ENCODE data around the gene PTPA. TPM values are rescaled to one million over a fixed set of nuclear protein-coding genes. Genes with fewer than 3 reads are reported as not detected.
"Not testable (repeated sequence)": the region's sequence is repeated elsewhere in the genome, so short reads cannot be mapped to it uniquely, and the experiment has no call there.

Gene PTPA
- total RNA-seq, 1 donor from 2014 or later, result 66.8 TPM

GRCh38 chr9:129121483-129121882 is 10.3 kb downstream of the PTPA start:
- H3K27ac ChIP-seq (ENCODE audit: low read depth, low read length), result peak overlapping the region; percentile 58
- peak overlapping the region in 1 of 3 donors; percentile 14 for H3K4me3 ChIP-seq (ENCODE audit: low read length in 3 of 3)
- peaks cover 13 to 33% (median 20%) of the 10 kb centered on the region in 3 donors for H3K36me3 ChIP-seq (ENCODE audit: control insufficient read depth in 3 of 3, insufficient read depth in 3 of 3, low read length in 3 of 3)
- peak overlapping the region in 2 of 3 donors; percentile 57 for H3K9ac ChIP-seq (ENCODE audit: low read depth in 1 of 3, low read length in 3 of 3)
- no peaks in the 10 kb centered on the region for H3K27me3 ChIP-seq (ENCODE audit: control insufficient read depth in 3 of 3, insufficient read depth in 3 of 3, low read length in 3 of 3)
- peaks cover 19 to 28% (median 25%) of the 10 kb centered on the region in 3 donors for H3K4me1 ChIP-seq (ENCODE audit: control insufficient read depth in 3 of 3, insufficient read depth in 3 of 3, low read length in 3 of 3)
- H3K9me3 ChIP-seq (ENCODE audit: control insufficient read depth in 3 of 3, low read length in 3 of 3), result no peaks in the 10 kb centered on the region

DNA sequence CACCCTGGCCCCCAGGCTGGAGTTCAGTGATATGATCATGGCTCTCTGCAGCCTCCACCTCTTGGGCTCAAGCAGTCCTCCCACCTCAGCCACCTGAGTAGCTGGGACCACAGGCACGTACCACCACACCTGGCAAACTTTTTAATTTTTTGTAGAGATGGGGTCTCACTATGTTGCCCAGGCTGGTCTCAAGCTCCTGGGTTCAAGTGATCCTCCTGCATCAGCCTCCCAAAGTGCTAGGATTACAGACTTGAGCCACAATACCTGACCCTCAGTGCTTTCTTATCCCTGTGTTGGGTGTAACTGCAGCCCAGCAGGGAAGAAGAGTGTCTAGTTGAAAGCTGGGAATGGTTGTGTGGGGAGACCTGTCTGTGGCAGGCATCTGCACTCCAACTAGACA is 10.9 kb downstream of the PTPA start:
- Histone ChIP-seq H3K4me1 (ENCODE audit: control insufficient read depth in 3 of 3, insufficient read depth in 3 of 3, low read length in 3 of 3) (peaks cover 26 to 34% (median 31%) of the 10 kb centered on the region in 3 donors), H3K4me3 (ENCODE audit: low read length in 3 of 3) (no peak overlapping the region), H3K27ac (ENCODE audit: low read depth, low read length) (peak overlapping the region; percentile 58), H3K9me3 (ENCODE audit: control insufficient read depth in 3 of 3, low read length in 3 of 3) (no peaks in the 10 kb centered on the region), H3K9ac (ENCODE audit: low read depth in 1 of 3, low read length in 3 of 3) (peak overlapping the region in 1 of 3 donors; percentile 4), H3K36me3 (ENCODE audit: control insufficient read depth in 3 of 3, insufficient read depth in 3 of 3, low read length in 3 of 3) (peaks cover 13 to 33% (median 20%) of the 10 kb centered on the region in 3 donors), H3K27me3 (ENCODE audit: control insufficient read depth in 3 of 3, insufficient read depth in 3 of 3, low read length in 3 of 3) (no peaks in the 10 kb centered on the region)

DNA sequence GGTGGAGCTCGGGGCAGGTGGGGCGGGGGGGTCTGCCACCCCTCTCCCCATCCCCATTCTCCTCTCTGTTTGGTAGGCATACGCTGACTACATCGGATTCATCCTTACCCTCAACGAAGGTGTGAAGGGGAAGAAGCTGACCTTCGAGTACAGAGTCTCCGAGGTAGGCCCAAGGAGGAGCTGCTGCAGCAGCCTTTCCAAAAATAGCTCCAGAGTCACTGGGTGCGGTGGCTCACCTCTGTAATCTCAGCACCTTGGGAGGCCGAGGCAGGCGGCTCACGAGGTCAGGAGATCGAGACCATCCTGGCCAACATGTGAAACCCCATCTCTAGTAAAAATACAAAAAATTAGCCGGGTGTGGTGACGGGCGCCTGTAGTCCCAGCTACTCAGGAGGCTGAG is 11.8 kb downstream of the PTPA start:
- H3K27ac ChIP-seq (ENCODE audit: low read depth, low read length); H3K4me3 ChIP-seq (ENCODE audit: low read length in 3 of 3); H3K9me3 ChIP-seq (ENCODE audit: control insufficient read depth in 3 of 3, low read length in 3 of 3); H3K9ac ChIP-seq (ENCODE audit: low read depth in 1 of 3, low read length in 3 of 3); H3K27me3 ChIP-seq (ENCODE audit: control insufficient read depth in 3 of 3, insufficient read depth in 3 of 3, low read length in 3 of 3): not testable (repeated sequence)
- Histone ChIP-seq H3K4me1 (ENCODE audit: control insufficient read depth in 3 of 3, insufficient read depth in 3 of 3, low read length in 3 of 3) (peaks cover 28 to 38% (median 32%) of the 10 kb centered on the region in 3 donors), H3K36me3 (ENCODE audit: control insufficient read depth in 3 of 3, insufficient read depth in 3 of 3, low read length in 3 of 3) (peaks cover 16 to 38% (median 20%) of the 10 kb centered on the region in 3 donors)

DNA sequence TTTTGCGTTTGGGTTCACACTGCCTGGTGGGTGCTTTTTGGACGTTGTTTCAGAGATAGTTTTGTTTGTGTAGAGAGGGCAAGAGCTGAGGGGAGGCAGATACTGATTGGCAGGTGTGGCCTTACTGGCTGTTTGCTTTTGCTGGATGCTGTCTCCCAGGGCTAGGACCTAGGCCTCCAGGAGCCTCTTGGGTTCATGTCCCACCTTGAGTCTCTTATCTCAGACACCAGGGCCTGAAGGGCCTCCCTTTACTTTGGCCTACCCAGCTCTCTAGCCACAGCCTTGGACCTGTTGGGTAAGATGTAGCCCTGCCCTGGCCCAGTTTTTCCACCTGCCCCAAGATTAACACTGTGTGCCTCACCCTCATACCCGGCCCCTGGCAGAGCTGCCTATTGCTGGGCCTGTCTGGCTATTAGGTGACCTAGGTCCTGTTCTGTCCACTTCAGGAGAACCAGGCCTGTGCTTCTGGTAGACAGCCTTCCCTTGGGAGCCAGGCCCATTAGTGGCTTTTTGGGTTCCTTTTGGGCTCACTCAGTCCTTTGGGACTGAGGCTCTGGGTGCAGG is 13.4 kb downstream of the PTPA start:
- Histone ChIP-seq H3K4me1 (ENCODE audit: control insufficient read depth in 3 of 3, insufficient read depth in 3 of 3, low read length in 3 of 3) (peaks cover 28 to 38% (median 32%) of the 10 kb centered on the region in 3 donors), H3K27me3 (ENCODE audit: control insufficient read depth in 3 of 3, insufficient read depth in 3 of 3, low read length in 3 of 3) (no peaks in the 10 kb centered on the region), H3K27ac (ENCODE audit: low read depth, low read length) (no peak overlapping the region), H3K9ac (ENCODE audit: low read depth in 1 of 3, low read length in 3 of 3) (peak overlapping the region in 1 of 3 donors; percentile 45), H3K4me3 (ENCODE audit: low read length in 3 of 3) (no peak overlapping the region), H3K9me3 (ENCODE audit: control insufficient read depth in 3 of 3, low read length in 3 of 3) (no peaks in the 10 kb centered on the region), H3K36me3 (ENCODE audit: control insufficient read depth in 3 of 3, insufficient read depth in 3 of 3, low read length in 3 of 3) (peaks cover 21 to 45% (median 27%) of the 10 kb centered on the region in 3 donors)

DNA sequence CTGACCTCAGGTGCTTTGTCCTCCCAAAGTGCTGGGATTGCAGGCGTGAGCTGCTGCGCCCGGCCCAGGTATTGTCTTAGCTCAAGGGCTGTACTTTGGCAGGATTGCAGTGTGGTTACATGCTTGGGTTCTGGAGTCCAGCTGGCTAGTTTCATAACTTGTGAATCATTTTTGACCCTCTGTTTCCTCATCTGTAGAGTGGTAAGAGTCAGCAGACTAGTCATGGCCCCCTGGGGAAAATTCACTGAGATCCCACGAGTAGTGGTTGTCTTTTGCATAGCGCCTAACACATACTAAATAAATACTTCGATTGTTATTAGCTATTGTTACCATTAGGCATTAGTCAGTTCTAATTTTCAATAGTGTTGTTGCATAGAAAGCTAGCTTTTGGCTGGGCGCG is 14.3 kb downstream of the PTPA start:
- Histone ChIP-seq H3K36me3 (ENCODE audit: control insufficient read depth in 3 of 3, insufficient read depth in 3 of 3, low read length in 3 of 3) (peaks cover 24 to 50% (median 32%) of the 10 kb centered on the region in 3 donors), H3K27ac (ENCODE audit: low read depth, low read length) (no peak overlapping the region)

GRCh38 chr9:129126749-129127618 is 15.8 kb downstream of the PTPA start:
- Histone ChIP-seq H3K9me3 (ENCODE audit: control insufficient read depth in 3 of 3, low read length in 3 of 3) (no peaks in the 10 kb centered on the region), H3K4me1 (ENCODE audit: control insufficient read depth in 3 of 3, insufficient read depth in 3 of 3, low read length in 3 of 3) (peaks cover 17 to 29% (median 24%) of the 10 kb centered on the region in 3 donors), H3K4me3 (ENCODE audit: low read length in 3 of 3) (no peak overlapping the region), H3K36me3 (ENCODE audit: control insufficient read depth in 3 of 3, insufficient read depth in 3 of 3, low read length in 3 of 3) (peaks cover 29 to 47% (median 37%) of the 10 kb centered on the region in 3 donors), H3K27me3 (ENCODE audit: control insufficient read depth in 3 of 3, insufficient read depth in 3 of 3, low read length in 3 of 3) (no peaks in the 10 kb centered on the region), H3K9ac (ENCODE audit: low read depth in 1 of 3, low read length in 3 of 3) (peak overlapping the region in 2 of 3 donors; percentile 42 to 50), H3K27ac (ENCODE audit: low read depth, low read length) (no peak overlapping the region)

More for the DNA sequence above, 14.3 kb downstream of the PTPA start:
- no peak overlapping the region for H3K9ac ChIP-seq (ENCODE audit: low read depth in 1 of 3, low read length in 3 of 3)
- no peaks in the 10 kb centered on the region for H3K9me3 ChIP-seq (ENCODE audit: control insufficient read depth in 3 of 3, low read length in 3 of 3)
- peaks cover 26 to 37% (median 31%) of the 10 kb centered on the region in 3 donors for H3K4me1 ChIP-seq (ENCODE audit: control insufficient read depth in 3 of 3, insufficient read depth in 3 of 3, low read length in 3 of 3)
- no peaks in the 10 kb centered on the region for H3K27me3 ChIP-seq (ENCODE audit: control insufficient read depth in 3 of 3, insufficient read depth in 3 of 3, low read length in 3 of 3)
- no peak overlapping the region for H3K4me3 ChIP-seq (ENCODE audit: low read length in 3 of 3)

DNA sequence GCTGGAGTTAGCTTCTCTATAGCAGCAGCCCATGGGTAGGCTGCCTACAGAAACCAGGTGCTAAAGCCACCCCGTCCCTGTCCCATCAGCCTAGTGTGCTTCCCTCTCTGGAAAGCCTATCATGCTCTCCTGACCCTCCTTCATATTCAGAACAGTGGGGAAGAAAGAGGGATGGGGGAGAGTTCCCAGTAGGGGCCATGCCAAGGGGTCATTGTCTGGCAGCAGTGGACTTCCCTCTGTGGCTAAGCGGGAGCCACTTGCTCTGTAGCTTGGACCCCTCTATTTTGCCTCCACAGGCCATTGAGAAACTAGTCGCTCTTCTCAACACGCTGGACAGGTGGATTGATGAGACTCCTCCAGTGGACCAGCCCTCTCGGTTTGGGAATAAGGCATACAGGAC is 17.5 kb downstream of the PTPA start:
- Histone ChIP-seq H3K4me3 (ENCODE audit: low read length in 3 of 3) (no peak overlapping the region), H3K27me3 (ENCODE audit: control insufficient read depth in 3 of 3, insufficient read depth in 3 of 3, low read length in 3 of 3) (no peaks in the 10 kb centered on the region), H3K27ac (ENCODE audit: low read depth, low read length) (no peak overlapping the region), H3K9me3 (ENCODE audit: control insufficient read depth in 3 of 3, low read length in 3 of 3) (no peaks in the 10 kb centered on the region), H3K4me1 (ENCODE audit: control insufficient read depth in 3 of 3, insufficient read depth in 3 of 3, low read length in 3 of 3) (peaks cover 15 to 21% (median 15%) of the 10 kb centered on the region in 3 donors), H3K36me3 (ENCODE audit: control insufficient read depth in 3 of 3, insufficient read depth in 3 of 3, low read length in 3 of 3) (peaks cover 33 to 43% (median 33%) of the 10 kb centered on the region in 3 donors), H3K9ac (ENCODE audit: low read depth in 1 of 3, low read length in 3 of 3) (peak overlapping the region in 1 of 3 donors; percentile 25)

DNA sequence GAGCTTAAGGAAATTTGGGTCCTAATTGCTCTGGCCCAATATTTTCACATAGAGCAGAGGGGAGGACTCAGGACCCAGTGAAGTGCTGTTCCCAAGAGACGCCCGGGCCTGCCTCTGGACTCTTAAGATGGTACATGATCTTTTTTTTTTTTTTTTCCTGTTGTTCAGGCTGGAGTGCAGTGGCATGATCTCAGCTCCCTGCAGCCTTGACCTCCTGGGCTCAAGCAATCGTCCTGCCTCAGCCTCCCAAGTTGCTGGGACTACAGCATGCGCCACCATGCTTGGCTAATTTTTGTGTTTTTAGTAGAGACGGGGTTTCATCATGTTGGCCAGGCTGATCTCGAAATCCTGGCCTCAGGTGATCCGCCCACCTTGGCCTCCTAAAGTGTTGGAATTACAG is 19.1 kb downstream of the PTPA start:
- H3K9me3 ChIP-seq (ENCODE audit: control insufficient read depth in 3 of 3, low read length in 3 of 3); H3K9ac ChIP-seq (ENCODE audit: low read depth in 1 of 3, low read length in 3 of 3); H3K27me3 ChIP-seq (ENCODE audit: control insufficient read depth in 3 of 3, insufficient read depth in 3 of 3, low read length in 3 of 3); H3K27ac ChIP-seq (ENCODE audit: low read depth, low read length); H3K4me3 ChIP-seq (ENCODE audit: low read length in 3 of 3): not testable (repeated sequence)
- peaks cover 29 to 35% (median 34%) of the 10 kb centered on the region in 3 donors for H3K36me3 ChIP-seq (ENCODE audit: control insufficient read depth in 3 of 3, insufficient read depth in 3 of 3, low read length in 3 of 3)
- H3K4me1 ChIP-seq (ENCODE audit: control insufficient read depth in 3 of 3, insufficient read depth in 3 of 3, low read length in 3 of 3), result peaks cover 15 to 18% (median 15%) of the 10 kb centered on the region in 3 donors

GRCh38 chr9:129130791-129131190 is 19.6 kb downstream of the PTPA start:
- H3K27me3 ChIP-seq (ENCODE audit: control insufficient read depth in 3 of 3, insufficient read depth in 3 of 3, low read length in 3 of 3), result no peaks in the 10 kb centered on the region
- H3K9me3 ChIP-seq (ENCODE audit: control insufficient read depth in 3 of 3, low read length in 3 of 3), result no peaks in the 10 kb centered on the region
- no peak overlapping the region for H3K9ac ChIP-seq (ENCODE audit: low read depth in 1 of 3, low read length in 3 of 3)
- H3K27ac ChIP-seq (ENCODE audit: low read depth, low read length), result no peak overlapping the region
- peaks cover 15 to 18% (median 15%) of the 10 kb centered on the region in 3 donors for H3K4me1 ChIP-seq (ENCODE audit: control insufficient read depth in 3 of 3, insufficient read depth in 3 of 3, low read length in 3 of 3)
- no peak overlapping the region for H3K4me3 ChIP-seq (ENCODE audit: low read length in 3 of 3)
- peaks cover 29 to 40% (median 38%) of the 10 kb centered on the region in 3 donors for H3K36me3 ChIP-seq (ENCODE audit: control insufficient read depth in 3 of 3, insufficient read depth in 3 of 3, low read length in 3 of 3)

Data from skeletal muscle tissue (tissue), 4 donors.